SIG-M5 (cell line): Measurements from ENCODE around the gene ARHGEF7.
A peak's percentile ranks its signal among the peaks of the same experiment; 100 is the strongest.

Experiments used
- DNase-seq: peaks from one replicate; lab custom pipeline; 2025; lab: John Stamatoyannopoulos, UW

ARHGEF7 gene

DNA sequence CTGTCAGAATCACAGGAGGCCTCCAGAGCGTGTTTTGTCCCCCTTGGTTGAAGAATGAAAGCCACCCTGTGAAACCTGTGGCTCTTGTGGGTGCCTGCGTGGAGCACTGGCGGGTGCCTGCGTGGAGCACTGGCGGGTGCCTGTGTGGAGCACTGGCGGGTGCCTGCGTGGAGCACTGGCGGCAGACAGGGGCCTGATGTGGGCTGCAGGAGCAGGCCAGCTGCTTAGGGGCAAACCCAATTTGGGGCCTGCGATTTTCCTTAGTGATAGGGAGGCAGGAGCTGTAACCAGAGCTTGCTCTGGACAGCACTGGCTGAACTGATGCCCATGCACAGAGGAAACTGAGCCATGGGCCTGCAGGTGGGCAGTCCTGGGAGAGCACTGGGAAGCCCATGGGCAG is 24.3 kb downstream of the ARHGEF7 start:
- DNase-seq: no peak

DNA sequence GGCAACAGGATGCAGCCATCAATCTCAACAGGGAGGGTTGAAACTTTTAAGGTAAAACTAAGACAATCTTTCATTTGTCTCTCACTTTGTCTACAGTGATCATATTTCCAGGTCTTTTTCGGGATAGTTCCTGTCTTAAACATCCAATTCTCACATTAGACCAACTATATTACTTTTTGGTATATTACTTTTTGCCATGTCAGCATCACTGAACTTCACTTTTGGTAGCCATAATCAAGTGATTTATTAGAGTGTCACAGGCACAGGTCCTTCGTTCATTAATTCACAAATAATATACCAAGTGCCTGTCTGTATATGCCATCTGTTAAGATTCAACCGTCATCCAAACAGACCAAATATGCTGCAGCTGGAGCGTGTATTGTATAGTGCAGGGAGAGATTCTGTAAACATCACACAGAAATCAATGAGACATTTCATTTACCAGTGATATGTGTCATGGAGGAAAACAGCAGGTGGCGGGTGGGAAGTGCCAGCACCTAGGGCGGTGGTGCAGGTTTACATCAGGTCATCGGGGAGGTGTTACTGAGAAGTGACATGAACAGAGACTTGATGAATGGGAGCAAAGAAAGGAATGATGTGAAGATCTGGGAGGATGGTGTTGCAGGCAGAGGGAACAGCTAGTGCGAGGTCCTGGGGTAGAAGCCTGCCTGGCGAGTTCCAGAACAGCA is 24.9 kb downstream of the ARHGEF7 start:
- no peak for DNase-seq

GRCh38 chr13:111140562-111141105 is 25.5 kb downstream of the ARHGEF7 start:
- DNase-seq: no peak

GRCh38 chr13:111142472-111142871 is 27.4 kb downstream of the ARHGEF7 start:
- DNase-seq: no peak

GRCh38 chr13:111143865-111144540 is 28.9 kb downstream of the ARHGEF7 start:
- no peak for DNase-seq

GRCh38 chr13:111145071-111145470 is 30.0 kb downstream of the ARHGEF7 start:
- DNase-seq: no peak

GRCh38 chr13:111145506-111145905 is 30.4 kb downstream of the ARHGEF7 start:
- DNase-seq: no peak

- DNase-seq: no peak
Measured at GRCh38 chr13:111152844-111153243, 37.7 kb downstream of the ARHGEF7 start.

DNA sequence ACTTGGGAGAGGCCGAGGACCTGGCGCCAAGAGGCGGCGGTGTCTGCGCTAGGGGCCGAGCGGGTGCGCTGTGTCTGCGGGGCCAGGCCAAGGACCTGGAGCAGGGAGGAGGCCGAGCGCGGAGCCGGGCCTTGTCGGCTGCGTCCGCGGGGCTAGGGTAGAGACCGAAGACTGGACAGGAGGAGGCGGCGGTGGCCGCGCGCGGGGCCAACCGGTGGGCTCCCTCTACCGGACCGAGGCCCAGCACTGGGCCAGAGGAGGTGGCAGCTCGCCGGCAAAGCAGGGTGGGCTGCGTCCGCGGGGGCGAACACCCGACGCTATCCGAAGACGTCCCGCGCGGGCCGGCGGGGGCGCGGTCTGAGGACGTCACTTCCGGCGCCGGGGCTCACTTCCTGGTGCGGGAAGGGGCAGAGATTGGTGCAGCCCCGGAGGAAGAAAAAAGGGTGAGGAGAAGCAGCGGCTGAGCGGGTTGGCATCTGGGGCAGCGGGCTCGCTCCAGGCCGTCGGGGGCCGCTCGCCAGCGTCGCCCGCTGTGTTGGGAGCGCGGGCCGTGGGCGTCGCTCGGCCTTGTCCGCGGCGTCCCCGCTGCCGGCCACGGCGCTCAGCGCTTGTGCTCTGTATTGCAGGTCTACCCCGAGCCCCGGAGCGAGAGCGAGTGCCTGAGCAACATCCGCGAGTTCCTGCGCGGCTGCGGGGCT is 38.3 kb downstream of the ARHGEF7 start:
- peak; percentile 40 for DNase-seq

- no peak for DNase-seq
Measured at GRCh38 chr13:111153977-111154332, 38.8 kb downstream of the ARHGEF7 start.

DNA sequence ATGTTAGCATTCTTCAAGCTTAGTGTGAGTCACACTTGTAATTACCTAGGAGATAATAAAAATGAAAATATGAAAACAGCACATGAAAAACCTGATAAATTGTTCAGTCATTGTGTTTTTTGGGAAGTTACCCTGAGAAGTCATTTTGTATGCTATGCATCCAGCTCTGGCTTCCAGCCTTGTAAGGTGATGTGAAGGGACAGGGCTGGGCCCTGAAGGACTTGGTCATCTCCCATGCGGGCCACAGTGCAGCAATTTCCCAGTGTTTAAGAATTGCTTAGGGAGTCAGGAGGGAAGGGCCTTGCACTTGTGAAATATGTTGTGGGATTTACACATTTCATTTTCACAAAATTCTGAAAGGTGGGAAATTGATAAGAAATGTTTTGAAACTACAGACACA is 41.3 kb downstream of the ARHGEF7 start:
- DNase-seq: no peak

GRCh38 chr13:111158136-111158805 is 43.2 kb downstream of the ARHGEF7 start:
- no peak for DNase-seq

GRCh38 chr13:111159362-111160320 is 44.5 kb downstream of the ARHGEF7 start:
- DNase-seq: no peak

DNA sequence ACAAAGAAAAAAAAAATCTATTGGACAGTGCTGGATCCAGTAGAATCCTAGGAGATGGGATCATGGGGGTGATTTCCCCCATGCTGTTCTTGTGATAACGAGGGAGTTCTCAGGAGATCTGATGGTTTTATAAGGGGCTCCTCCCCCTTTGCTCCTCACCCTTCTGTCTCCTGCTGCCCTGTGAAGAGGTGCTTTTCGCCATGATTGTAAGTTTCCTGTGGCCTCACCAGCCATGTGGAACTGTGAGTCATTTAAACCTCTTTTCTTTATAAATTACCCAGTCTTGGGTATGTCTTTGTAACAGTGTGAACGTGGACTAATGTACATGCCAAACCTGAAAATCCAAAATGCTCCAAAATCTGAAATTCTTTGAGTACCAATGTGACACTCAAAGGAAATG is 45.5 kb downstream of the ARHGEF7 start:
- no peak for DNase-seq

GRCh38 chr13:111161601-111162600 is 46.8 kb downstream of the ARHGEF7 start:
- no peak for DNase-seq

- DNase-seq: no peak
Measured at GRCh38 chr13:111165241-111166010, 50.3 kb downstream of the ARHGEF7 start.

GRCh38 chr13:111166882-111167675 is 52.0 kb downstream of the ARHGEF7 start:
- DNase-seq: no peak

DNA sequence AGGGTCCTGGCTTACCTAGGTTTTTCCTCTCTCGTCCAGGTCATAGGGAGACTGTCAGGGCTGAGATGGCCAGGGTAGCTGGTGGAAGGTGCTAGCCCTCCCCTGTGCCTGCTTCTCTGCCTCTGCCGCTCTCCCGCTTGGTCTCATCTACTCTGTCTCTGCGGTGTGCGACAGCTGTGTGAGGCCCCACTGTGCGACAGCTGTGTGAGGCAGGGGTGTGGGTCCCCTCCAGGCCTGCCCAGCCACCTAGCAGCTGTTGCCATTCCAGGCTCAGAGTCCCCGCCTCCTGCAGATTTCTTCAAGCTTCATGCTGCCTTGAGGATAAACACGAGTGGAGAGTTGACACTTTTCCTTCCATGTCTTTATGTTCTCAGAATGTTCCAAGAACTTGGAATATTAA is 53.0 kb downstream of the ARHGEF7 start:
- DNase-seq: no peak
